ENCODE results near the gene TGFB1. TPM values are rescaled to one million over a fixed set of nuclear protein-coding genes. Genes with fewer than 3 reads are reported as not detected.

The TGFB1 gene
- total RNA-seq, 1 experiment from 2014 or later = 10.4 TPM

- TF ChIP-seq FOXP4 (CRISPR knock-in tag; IDR thresholded peaks at IDR 0.05) (no peak), E2F4 (CRISPR knock-in tag; IDR thresholded peaks at IDR 0.05; ENCODE audit: borderline replicate concordance, low read depth) (no peak), JAZF1 (CRISPR knock-in tag; IDR thresholded peaks at IDR 0.05) (no peak), NFE2L1 (CRISPR knock-in tag; IDR thresholded peaks at IDR 0.05) (no peak), TP53 (CRISPR knock-in tag; IDR thresholded peaks at IDR 0.05) (no peak), ZNF396 (CRISPR knock-in tag; IDR thresholded peaks at IDR 0.05; ENCODE audit: borderline replicate concordance) (no peak)
These were observed 50.9 kb downstream of the TGFB1 start (continued) for GRCh38 chr19:41302624-41303351.

- no peaks in the 10 kb centered on the region for H3K4me1 Mint-ChIP-seq
- POLR2A ChIA-PET = no interaction called here
- peaks cover 94% of the 10 kb centered on the region for H3K36me3 Mint-ChIP-seq
- ATAC-seq (no peak), DNase-seq (ENCODE audit: low spot score) (no peak)
- CTCF ChIA-PET = interaction anchor here (0.5 to 1.0 kb wide), 2 partner anchors 37 to 420 kb away, joined by 3 read pairs; partner anchors contain the start of gene HNRNPUL1
- no peaks in the 10 kb centered on the region for H3K27me3 Mint-ChIP-seq (ENCODE audit: low read depth)
- no peaks in the 10 kb centered on the region for H3K9me3 Mint-ChIP-seq
- H3K4me3 Mint-ChIP-seq = no peak overlapping the region
- H3K27ac Mint-ChIP-seq = no peak overlapping the region
- TF ChIP-seq E2F1 (CRISPR knock-in tag; IDR thresholded peaks at IDR 0.05) (no peak), CTCF (IDR thresholded peaks at IDR 0.05) (no peak), ZNF532 (CRISPR knock-in tag; IDR thresholded peaks at IDR 0.05; ENCODE audit: borderline replicate concordance) (no peak), KAT7 (CRISPR knock-in tag; IDR thresholded peaks at IDR 0.05; ENCODE audit: borderline replicate concordance) (no peak), FOXK1 (CRISPR knock-in tag; IDR thresholded peaks at IDR 0.05) (no peak), ATF2 (CRISPR knock-in tag; IDR thresholded peaks at IDR 0.05; ENCODE audit: borderline replicate concordance, low read depth) (no peak), IRF2 (CRISPR knock-in tag; IDR thresholded peaks at IDR 0.05; ENCODE audit: borderline replicate concordance, low read depth) (no peak), NR3C1 (CRISPR knock-in tag; conservative IDR thresholded peaks at IDR 0.05; ENCODE audit: low read depth) (no peak), ZNF121 (CRISPR knock-in tag; IDR thresholded peaks at IDR 0.05) (no peak), PRDM15 (CRISPR knock-in tag; IDR thresholded peaks at IDR 0.05) (no peak), ATF6 (CRISPR knock-in tag; IDR thresholded peaks at IDR 0.05) (no peak)
These were observed 53.2 kb downstream of the TGFB1 start for GRCh38 chr19:41300555-41300954.
